ENCODE measurements around the gene UBR4.

- TF ChIP-seq POLR2A (IDR thresholded peaks at IDR 0.05; ENCODE audit: low read length) (no peak), GATA1 (IDR thresholded peaks at IDR 0.05; ENCODE audit: low read depth, low read length) (no peak)
These were observed 136.5 kb downstream of the UBR4 start for GRCh38 chr1:19073311-19074186.
